H1 (cell line): ENCODE results near the gene GNG11. TPM values are rescaled to one million over a fixed set of nuclear protein-coding genes. Genes with fewer than 3 reads are reported as not detected.

Experiments used
- CTCF ChIA-PET: fragments of 300-600 bp; sonication (Branson Sonifier 250); formaldehyde crosslinking; loops from one replicate; lab custom pipeline; 2021; ENCODE audit not compliant: partially characterized antibody; lab: Charles Lee
- POLR2A ChIA-PET: fragments of 300-600 bp; sonication (Branson Sonifier 250); formaldehyde crosslinking; loops from one replicate; lab custom pipeline; 2021; ENCODE audit warnings: inconsistent platforms; ENCODE audit not compliant: partially characterized antibody; lab: Charles Lee
- DNase-seq, 2 experiments: peaks; one replicate each; pipeline versions ENCODE4 v3.0.0 to v3.0.0-alpha.2; 2010 to 2022; ENCODE audit warnings: low spot score in 2 of 2, low read depth in 1 of 2, mixed read lengths in 1 of 2
- FAIRE-seq: peaks from 2 replicates; lab custom pipeline; 2011; peaks lifted over from hg19 to GRCh38; lab: Jason Lieb, UNC
- H2AFZ ChIP-seq: 2 replicates; pipeline ENCODE4 v1.8.1; 2012; ENCODE audit warnings: low read length, inconsistent platforms
- H2AK5ac ChIP-seq: 2 replicates; pipeline ENCODE4 v1.6.1; 2013; ENCODE audit warnings: low read depth, low read length
- H2BK120ac ChIP-seq: replicated peaks from 2 replicates; pipeline ENCODE3; 2013; ENCODE audit warnings: low read depth, low read length, inconsistent platforms
- H2BK12ac ChIP-seq: 2 replicates; pipeline ENCODE4 v1.6.1; 2013; ENCODE audit warnings: low read depth, low read length
- H2BK15ac ChIP-seq: 2 replicates; pipeline ENCODE4 v1.6.1; 2013; ENCODE audit warnings: low read length
- H2BK20ac ChIP-seq: 2 replicates; pipeline ENCODE4 v1.6.1; 2013; ENCODE audit warnings: low read length
- H2BK5ac ChIP-seq: 2 replicates; pipeline ENCODE4 v1.6.1; 2013; ENCODE audit warnings: low read depth, low read length
- H3K14ac ChIP-seq: 2 replicates; pipeline ENCODE4 v1.6.1; 2013; ENCODE audit warnings: inconsistent platforms; ENCODE audit not compliant: insufficient read length
- H3K18ac ChIP-seq: 2 replicates; pipeline ENCODE4 v1.6.1; 2013; ENCODE audit warnings: low read length; ENCODE audit errors: extremely low read depth
- H3K23ac ChIP-seq: 2 replicates; pipeline ENCODE4 v1.6.1; 2013; ENCODE audit warnings: inconsistent platforms; ENCODE audit not compliant: insufficient read length
- H3K23me2 ChIP-seq: 2 replicates; pipeline ENCODE4 v1.6.1; 2013; ENCODE audit warnings: low read depth, low read length
- H3K27ac ChIP-seq: 2 replicates; pipeline ENCODE4 v1.6.1; 2011; ENCODE audit warnings: low read depth, low read length, inconsistent platforms
- H3K27me3 ChIP-seq, 4 experiments: replicated peaks in 1 of 4; 1 replicate in 1 of 4; 2 replicates in 3 of 4; pipeline versions ENCODE4 v1.6.1 to v1.8.1; 2011 to 2013; ENCODE audit warnings: low read length in 3 of 4, mild to moderate bottlenecking in 3 of 4, inconsistent platforms in 2 of 4, mixed read lengths in 2 of 4, moderate library complexity in 1 of 4; ENCODE audit not compliant: control insufficient read depth in 3 of 4, insufficient read depth in 3 of 4; ENCODE audit errors: extremely low read depth in 1 of 4
- H3K36me3 ChIP-seq, 4 experiments: 2 replicates each; pipeline versions ENCODE4 v1.6.1 to v1.8.1; 2011 to 2013; ENCODE audit warnings: mild to moderate bottlenecking in 4 of 4, low read length in 3 of 4, moderate library complexity in 2 of 4, control low read depth in 1 of 4, inconsistent platforms in 1 of 4; ENCODE audit not compliant: insufficient read depth in 4 of 4, control insufficient read depth in 2 of 4
- H3K4ac ChIP-seq: replicated peaks from 2 replicates; pipeline ENCODE3; 2013; ENCODE audit warnings: low read length, low read depth, mixed read lengths, inconsistent platforms; ENCODE audit not compliant: insufficient read length
- H3K4me1 ChIP-seq, 4 experiments: replicated peaks in 1 of 4; 1 replicate in 1 of 4; 2 replicates in 3 of 4; pipeline versions ENCODE4 v1.6.1 to v1.8.1; 2011 to 2013; ENCODE audit warnings: low read length in 3 of 4, inconsistent platforms in 2 of 4, mixed read lengths in 1 of 4; ENCODE audit not compliant: insufficient read depth in 4 of 4, control insufficient read depth in 3 of 4
- H3K4me2 ChIP-seq, 2 experiments: 2 replicates each; pipeline versions ENCODE4 v1.6.1 to v1.8.1; 2011 to 2013; ENCODE audit warnings: low read depth in 2 of 2, low read length in 2 of 2, control low read depth in 1 of 2, inconsistent platforms in 1 of 2, mild to moderate bottlenecking in 1 of 2; ENCODE audit not compliant: insufficient read depth in 1 of 2
- H3K4me3 ChIP-seq, 4 experiments: fragments of 200-600, 300-600 bp in 1 of 4; sonication (generic), shearing (Covaris generic), sonication (Bioruptor Twin) in 1 of 4; 2 replicates each; pipeline versions ENCODE4 v1.5.1 to v1.8.1; 2011 to 2016; ENCODE audit warnings: low read length in 4 of 4, low read depth in 3 of 4, control low read depth in 2 of 4, inconsistent platforms in 2 of 4, mild to moderate bottlenecking in 2 of 4, mixed read lengths in 1 of 4, moderate library complexity in 1 of 4; ENCODE audit not compliant: insufficient read depth in 2 of 4; ENCODE audit errors: extremely low read depth in 1 of 4
- H3K56ac ChIP-seq: replicated peaks from 2 replicates; pipeline ENCODE3; 2013; ENCODE audit warnings: low read depth, mild to moderate bottlenecking, mixed read lengths, low read length, inconsistent platforms; ENCODE audit not compliant: insufficient read length
- H3K79me1 ChIP-seq: 2 replicates; pipeline ENCODE4 v1.6.1; 2013; ENCODE audit warnings: low read depth, low read length, control low read depth
- H3K79me2 ChIP-seq, 2 experiments: 2 replicates each; pipeline versions ENCODE4 v1.6.1 to v1.8.1; 2012 to 2013; ENCODE audit warnings: low read length in 2 of 2, mild to moderate bottlenecking in 2 of 2, inconsistent platforms in 1 of 2; ENCODE audit not compliant: insufficient read depth in 2 of 2, control insufficient read depth in 1 of 2
- H3K9ac ChIP-seq, 4 experiments: replicated peaks in 1 of 4; 1 replicate in 1 of 4; 2 replicates in 3 of 4; pipeline versions ENCODE4 v1.6.1 to v1.8.1; 2011 to 2013; ENCODE audit warnings: low read depth in 3 of 4, low read length in 3 of 4, control low read depth in 2 of 4, mild to moderate bottlenecking in 2 of 4, moderate library complexity in 2 of 4, inconsistent platforms in 1 of 4; ENCODE audit errors: extremely low read depth in 1 of 4
- H3K9me3 ChIP-seq, 2 experiments: 2 replicates each; pipeline versions ENCODE4 v1.6.1 to v1.8.1; 2012 to 2013; ENCODE audit warnings: mild to moderate bottlenecking in 2 of 2, moderate library complexity in 2 of 2, control low read depth in 1 of 2, inconsistent platforms in 1 of 2, low read depth in 1 of 2, low read length in 1 of 2, mixed read lengths in 1 of 2; ENCODE audit not compliant: insufficient read depth in 2 of 2
- H4K20me1 ChIP-seq, 2 experiments: replicated peaks in 1 of 2; 2 replicates each; pipeline versions ENCODE3 to v1.8.1; 2011 to 2013; ENCODE audit warnings: inconsistent platforms in 2 of 2, low read length in 2 of 2, mild to moderate bottlenecking in 1 of 2; ENCODE audit not compliant: insufficient read depth in 2 of 2, control insufficient read depth in 1 of 2
- H4K5ac ChIP-seq: 2 replicates; pipeline ENCODE4 v1.6.1; 2013; ENCODE audit warnings: low read length, low read depth, mixed read lengths, inconsistent platforms; ENCODE audit not compliant: insufficient read length
- H4K8ac ChIP-seq: 2 replicates; pipeline ENCODE4 v1.8.0; 2013; ENCODE audit warnings: mild to moderate bottlenecking, moderate library complexity, low read length, inconsistent platforms; ENCODE audit not compliant: insufficient read depth; ENCODE audit errors: extremely low read depth
- H4K91ac ChIP-seq: replicated peaks from 2 replicates; pipeline ENCODE3; 2013; ENCODE audit warnings: low read length, mixed read lengths, inconsistent platforms; ENCODE audit not compliant: insufficient read length
- BRCA1 ChIP-seq: IDR thresholded peaks from 2 replicates; pipeline ENCODE4 v1.6.1; 2012; ENCODE audit warnings: low read depth, low read length, improper control_type of control experiment
- CEBPB ChIP-seq: IDR thresholded peaks from 2 replicates; pipeline ENCODE4 v1.6.1; 2012; ENCODE audit warnings: low read depth, low read length
- EZH2 ChIP-seq: fragments of 200-600 bp; sonication (generic); IDR thresholded peaks from 2 replicates; pipeline ENCODE4 v1.7.1; 2012; ENCODE audit warnings: low read depth, mild to moderate bottlenecking, moderate library complexity, low read length, inconsistent platforms; ENCODE audit not compliant: severe bottlenecking
- GTF2F1 ChIP-seq: IDR thresholded peaks from 2 replicates; pipeline ENCODE4 v1.6.1; 2012; ENCODE audit warnings: low read depth, low read length, improper control_type of control experiment, borderline replicate concordance
- JUND ChIP-seq: IDR thresholded peaks from 2 replicates; pipeline ENCODE4 v1.6.1; 2011; ENCODE audit warnings: mild to moderate bottlenecking, improper control_type of control experiment, low read length
- KDM4A ChIP-seq: IDR thresholded peaks from one replicate; pipeline ENCODE4 v1.7.1; 2012; ENCODE audit warnings: low read depth, mild to moderate bottlenecking, moderate library complexity, low read length, inconsistent platforms; ENCODE audit not compliant: severe bottlenecking
- POLR2AphosphoS5 ChIP-seq: IDR thresholded peaks from 2 replicates; pipeline ENCODE4 v1.6.1; 2011; ENCODE audit warnings: low read depth, low read length
- RNF2 ChIP-seq: fragments of 200-900, 300-1000 bp; sonication (generic); IDR thresholded peaks from 2 replicates; pipeline ENCODE4 v1.7.1; 2016; ENCODE audit warnings: borderline replicate concordance, low read depth, mild to moderate bottlenecking, antibody characterized with exemption, low read length; ENCODE audit not compliant: poor library complexity, severe bottlenecking; ENCODE audit errors: missing control alignments
- SIN3A ChIP-seq, 2 experiments: IDR thresholded peaks in 1 of 2; conservative IDR thresholded peaks in 1 of 2; 2 replicates each; pipeline ENCODE4 v1.6.1; 2011 to 2012; ENCODE audit warnings: low read length in 2 of 2, improper control_type of control experiment in 1 of 2, low read depth in 1 of 2, mild to moderate bottlenecking in 1 of 2
- TAF7 ChIP-seq: optimal IDR thresholded peaks from 2 replicates; pipeline ENCODE3; 2011; ENCODE audit warnings: low read depth, mild to moderate bottlenecking, inconsistent platforms, low read length, moderate library complexity, borderline replicate concordance
- TBP ChIP-seq: IDR thresholded peaks from 2 replicates; pipeline ENCODE4 v1.6.1; 2011; ENCODE audit warnings: low read depth, low read length, improper control_type of control experiment
- WGBS, 2 experiments: shearing (Covaris generic) in 1 of 2; methylation state at CpG; one replicate each; pipeline versions ENCODE4 v1.1.6 to v1.1.7; 2013 to 2015; ENCODE audit warnings: low lambda C conversion rate in 2 of 2, mixed read lengths in 2 of 2, inconsistent platforms in 1 of 2, low coverage in 1 of 2, missing lambda C conversion rate in 1 of 2; ENCODE audit not compliant: insufficient replicate concordance in 2 of 2, insufficient coverage in 1 of 2, insufficient read length in 1 of 2; ENCODE audit errors: extremely low coverage in 1 of 2, missing lambda C conversion rate in 1 of 2; 5-methylcytosine and 5-hydroxymethylcytosine counted together
- polyA plus RNA-seq, 7 experiments: library from polyadenylated mRNA; depleted of rRNA in 3 of 7; stranded (reverse) in 5 of 7; unstranded in 2 of 7; fragments of >200 nt in 5 of 7; fragments of 200-250 nt in 2 of 7; gene quantifications; 1 replicate in 5 of 7; 2 replicates in 1 of 7; 4 replicates in 1 of 7; pipeline versions ENCODE4 v1.2.1 to v1.2.3, GENCODE V29; 2011 to 2013; ENCODE audit warnings: missing spikeins in 2 of 7, mixed read lengths in 2 of 7
- total RNA-seq: library from RNA; stranded (reverse); fragmentation: NEBNext Ultra II Directional; extraction: Animal tissue kit (Norgen Biotek cat#: 25700); gene quantifications from 2 replicates; pipeline ENCODE4 v1.2.1, GENCODE V29; 2021
- TF ChIP-seq, protein P1 (sequence below): IDR thresholded peaks from 2 replicates; pipeline ENCODE4 v1.6.1; 2012; ENCODE audit warnings: inconsistent platforms

The GNG11 gene
- total and polyA plus RNA-seq, 2 of the 8 experiments (the other 6 are each of a cell fraction or from before 2014, with no cell fraction given) = 0.38 to 1.3 TPM

DNA sequence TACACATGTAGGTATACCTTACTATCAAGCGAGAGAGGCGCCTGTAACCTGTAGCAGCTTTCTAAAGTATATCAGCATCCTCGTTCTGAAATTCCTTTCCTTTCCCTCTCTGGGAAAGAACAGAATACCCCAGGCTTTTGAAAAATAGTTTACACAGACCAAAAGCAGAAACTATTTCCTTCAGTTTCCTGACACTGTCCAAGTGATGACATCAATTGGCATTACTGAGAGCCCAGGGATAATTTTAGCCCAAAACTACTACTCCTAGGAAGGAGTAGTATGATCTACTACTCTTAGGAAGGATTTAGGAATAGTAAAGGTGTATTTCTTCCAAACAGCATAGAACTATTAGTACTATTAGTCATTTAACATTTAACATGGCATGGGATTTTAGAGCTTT, 6.0 kb downstream of the GNG11 start:
- H4K8ac ChIP-seq = no peak overlapping the region
- H3K4ac ChIP-seq = no peak overlapping the region
- H2BK15ac ChIP-seq = no peak overlapping the region
- no peaks in the 10 kb centered on the region for H3K23me2 ChIP-seq
- no peaks in the 10 kb centered on the region for H4K20me1 ChIP-seq
- H3K23ac ChIP-seq = no peak overlapping the region
- no peaks in the 10 kb centered on the region for H3K9me3 ChIP-seq
- H2BK20ac ChIP-seq = no peak overlapping the region
- H3K4me2 ChIP-seq = no peak overlapping the region
- 83% methylated on average over 3 of the region's 3 CpGs; no CpG with 5 or more reads in 1 of the 2 experiments for WGBS, 2 experiments
- no peak overlapping the region for H3K27ac ChIP-seq
- FAIRE-seq (no peak), DNase-seq (no peak)
- no peak overlapping the region for H3K14ac ChIP-seq
- no peaks in the 10 kb centered on the region for H3K36me3 ChIP-seq
- no peaks in the 10 kb centered on the region for H3K79me2 ChIP-seq
- no peak overlapping the region for H2BK12ac ChIP-seq
- no peak overlapping the region for H2AFZ ChIP-seq
- H3K4me3 ChIP-seq = no peak overlapping the region
- CTCF ChIA-PET = no interaction called here
- H3K4me1 ChIP-seq = no peaks in the 10 kb centered on the region
- H4K91ac ChIP-seq = no peak overlapping the region
- no peak overlapping the region for H3K18ac ChIP-seq
- POLR2A ChIA-PET = interaction anchor here (0.6 kb wide), 1 partner anchor 38 kb away, joined by 3 read pairs; no protein-coding TSS in a partner anchor
- no peak overlapping the region for H2BK120ac ChIP-seq
- H3K27me3 ChIP-seq = no peaks in the 10 kb centered on the region
- no peaks in the 10 kb centered on the region for H3K79me1 ChIP-seq
- H3K9ac ChIP-seq = no peak overlapping the region
- no peak overlapping the region for H2BK5ac ChIP-seq
- no peak overlapping the region for H4K5ac ChIP-seq
- H3K56ac ChIP-seq = no peak overlapping the region
- H2AK5ac ChIP-seq = no peak overlapping the region
- TF ChIP-seq GTF2F1 (no peak), EZH2 (no peak), JUND (no peak), TAF7 (no peak), CEBPB (no peak), KDM4A (no peak), TBP (no peak), BRCA1 (no peak), RNF2 (no peak), POLR2AphosphoS5 (no peak), SIN3A (conservative IDR thresholded peaks at IDR 0.05 in 1 of 2, IDR thresholded peaks at IDR 0.05 in 1 of 2; ENCODE audit: low read depth in 1 of 2, low read length in 2 of 2) (no peak)
- TF ChIP-seq, protein P1, sequence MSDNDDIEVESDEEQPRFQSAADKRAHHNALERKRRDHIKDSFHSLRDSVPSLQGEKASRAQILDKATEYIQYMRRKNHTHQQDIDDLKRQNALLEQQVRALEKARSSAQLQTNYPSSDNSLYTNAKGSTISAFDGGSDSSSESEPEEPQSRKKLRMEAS = no peak
